SK-N-SH treated with all-trans-retinoic acid at 6 μM for 48 hours (cell line): ENCODE measurements around the gene LHX6.

Experiments
- ARNTL ChIP-seq: fragments of 450-650 bp; formaldehyde crosslinking; IDR thresholded peaks from 2 replicates; pipeline ENCODE4 v1.5.0; 2020; ENCODE audit warnings: low read depth, mild to moderate bottlenecking, moderate library complexity, borderline replicate concordance
- GLIS3 ChIP-seq: fragments of 250-450 bp; sonication (Bioruptor Pico); IDR thresholded peaks from 2 replicates; pipeline ENCODE4 v1.5.0; 2020; ENCODE audit warnings: mild to moderate bottlenecking, moderate library complexity
- PATZ1 ChIP-seq: fragments of 250-450 bp; sonication (Bioruptor Pico); IDR thresholded peaks from 2 replicates; pipeline ENCODE4 v1.8.0; 2020; ENCODE audit warnings: mild to moderate bottlenecking, moderate library complexity, borderline replicate concordance
- SNAI2 ChIP-seq: fragments of 250-450 bp; sonication (Bioruptor Pico); IDR thresholded peaks from 2 replicates; pipeline ENCODE4 v1.5.0; 2020; ENCODE audit warnings: mild to moderate bottlenecking, moderate library complexity
- ZFP3 ChIP-seq: fragments of 250-450 bp; sonication (Bioruptor Pico); IDR thresholded peaks from 2 replicates; pipeline ENCODE4 v1.5.0; 2020; ENCODE audit warnings: mild to moderate bottlenecking, moderate library complexity
- ZNF8 ChIP-seq: fragments of 450-650 bp; formaldehyde crosslinking; IDR thresholded peaks from 2 replicates; pipeline ENCODE4 v1.5.0; 2020; ENCODE audit warnings: mild to moderate bottlenecking, moderate library complexity

GRCh38 chr9:122246666-122247065 lies 17.9 kb upstream of the LHX6 start:
- TF ChIP-seq ZNF8: no peak
- no peak for TF ChIP-seq ZFP3 (CRISPR knock-in tag)
- TF ChIP-seq SNAI2 (CRISPR knock-in tag): no peak
- TF ChIP-seq ARNTL (CRISPR knock-in tag): no peak
- TF ChIP-seq GLIS3 (CRISPR knock-in tag): no peak
- TF ChIP-seq PATZ1: no peak
